Measurements from ENCODE around the gene CERS5. TPM values are rescaled to one million over a fixed set of nuclear protein-coding genes. Genes with fewer than 3 reads are reported as not detected.

The CERS5 gene
- polyA plus RNA-seq, 3 donors: 71.0 to 83.0 (median 80.7) TPM

- DNase-seq (ENCODE audit: extremely low read depth in 1 of 11, low read depth in 9 of 11, low spot score in 4 of 11): no peak
These were observed 25.1 kb upstream of the CERS5 start for GRCh38 chr12:50192236-50192635.

- no peak for DNase-seq (ENCODE audit: extremely low read depth in 1 of 11, low read depth in 9 of 11, low spot score in 4 of 11)
These were observed 23.7 kb upstream of the CERS5 start for GRCh38 chr12:50190859-50191258.

GRCh38 chr12:50188875-50189575 is 21.9 kb upstream of the CERS5 start:
- no peak for DNase-seq (ENCODE audit: extremely low read depth in 1 of 11, low read depth in 9 of 11, low spot score in 4 of 11)

GRCh38 chr12:50188241-50188781 is 21.1 kb upstream of the CERS5 start:
- no peak for DNase-seq (ENCODE audit: extremely low read depth in 1 of 11, low read depth in 9 of 11, low spot score in 4 of 11)

GRCh38 chr12:50187084-50187900 is 20.1 kb upstream of the CERS5 start:
- DNase-seq (ENCODE audit: extremely low read depth in 1 of 11, low read depth in 9 of 11, low spot score in 4 of 11): no peak

GRCh38 chr12:50186681-50187080 is 19.5 kb upstream of the CERS5 start:
- DNase-seq (ENCODE audit: extremely low read depth in 1 of 11, low read depth in 9 of 11, low spot score in 4 of 11): no peak

- no peak for DNase-seq (ENCODE audit: extremely low read depth in 1 of 11, low read depth in 9 of 11, low spot score in 4 of 11)
These were observed 18.9 kb upstream of the CERS5 start for GRCh38 chr12:50185970-50186663.

GRCh38 chr12:50185301-50185895 is 18.2 kb upstream of the CERS5 start:
- DNase-seq (ENCODE audit: extremely low read depth in 1 of 11, low read depth in 9 of 11, low spot score in 4 of 11): no peak

GRCh38 chr12:50184261-50184660 is 17.1 kb upstream of the CERS5 start:
- no peak for DNase-seq (ENCODE audit: extremely low read depth in 1 of 11, low read depth in 9 of 11, low spot score in 4 of 11)

- DNase-seq (ENCODE audit: extremely low read depth in 1 of 11, low read depth in 9 of 11, low spot score in 4 of 11): no peak
These were observed 15.3 kb upstream of the CERS5 start for GRCh38 chr12:50182461-50182860.

- no peak for DNase-seq (ENCODE audit: extremely low read depth in 1 of 11, low read depth in 9 of 11, low spot score in 4 of 11)
These were observed 14.5 kb upstream of the CERS5 start for GRCh38 chr12:50181691-50182090.

GRCh38 chr12:50175716-50176026 is 8.5 kb upstream of the CERS5 start:
- DNase-seq (ENCODE audit: extremely low read depth in 1 of 11, low read depth in 9 of 11, low spot score in 4 of 11): no peak

- peak; percentile 62 to 88 (median 74) for DNase-seq (ENCODE audit: extremely low read depth in 1 of 11, low read depth in 9 of 11, low spot score in 4 of 11)
These were observed 8.0 kb upstream of the CERS5 start for GRCh38 chr12:50174971-50175715.

GRCh38 chr12:50166799-50167048 is 445 bp downstream of the CERS5 start:
- peak in 2 of 11 donors; percentile 35 to 52 for DNase-seq (ENCODE audit: extremely low read depth in 1 of 11, low read depth in 9 of 11, low spot score in 4 of 11)

GRCh38 chr12:50164963-50165362 is 2.2 kb downstream of the CERS5 start:
- DNase-seq (ENCODE audit: extremely low read depth in 1 of 11, low read depth in 9 of 11, low spot score in 4 of 11): no peak

- DNase-seq (ENCODE audit: extremely low read depth in 1 of 11, low read depth in 9 of 11, low spot score in 4 of 11): no peak
These were observed 4.9 kb downstream of the CERS5 start for GRCh38 chr12:50162230-50162629.

- DNase-seq (ENCODE audit: extremely low read depth in 1 of 11, low read depth in 9 of 11, low spot score in 4 of 11): no peak
These were observed 6.5 kb downstream of the CERS5 start for GRCh38 chr12:50160643-50161042.

GRCh38 chr12:50157259-50157658 is 9.9 kb downstream of the CERS5 start:
- DNase-seq (ENCODE audit: extremely low read depth in 1 of 11, low read depth in 9 of 11, low spot score in 4 of 11): no peak

GRCh38 chr12:50156641-50157040 is 10.5 kb downstream of the CERS5 start:
- no peak for DNase-seq (ENCODE audit: extremely low read depth in 1 of 11, low read depth in 9 of 11, low spot score in 4 of 11)
